Melanocyte of skin (primary cell): ENCODE results near the gene HGFAC. TPM values are rescaled to one million over a fixed set of nuclear protein-coding genes. Genes with fewer than 3 reads are reported as not detected.

Experiments used
- total RNA-seq, 2 donors: library from RNA; depleted of rRNA; stranded (reverse); fragments of >200 nt; gene quantifications; 2 replicates each; pipeline ENCODE4 v1.2.3, GENCODE V29; 2012

The HGFAC gene
- not detected for total RNA-seq

GRCh38 chr4:3441501-3442459, at the start of gene HGFAC:
Gene HGFAC (plus strand): TSS chr4:3441968. CDS start chr4:3442002, 34 bp downstream.

DNA sequence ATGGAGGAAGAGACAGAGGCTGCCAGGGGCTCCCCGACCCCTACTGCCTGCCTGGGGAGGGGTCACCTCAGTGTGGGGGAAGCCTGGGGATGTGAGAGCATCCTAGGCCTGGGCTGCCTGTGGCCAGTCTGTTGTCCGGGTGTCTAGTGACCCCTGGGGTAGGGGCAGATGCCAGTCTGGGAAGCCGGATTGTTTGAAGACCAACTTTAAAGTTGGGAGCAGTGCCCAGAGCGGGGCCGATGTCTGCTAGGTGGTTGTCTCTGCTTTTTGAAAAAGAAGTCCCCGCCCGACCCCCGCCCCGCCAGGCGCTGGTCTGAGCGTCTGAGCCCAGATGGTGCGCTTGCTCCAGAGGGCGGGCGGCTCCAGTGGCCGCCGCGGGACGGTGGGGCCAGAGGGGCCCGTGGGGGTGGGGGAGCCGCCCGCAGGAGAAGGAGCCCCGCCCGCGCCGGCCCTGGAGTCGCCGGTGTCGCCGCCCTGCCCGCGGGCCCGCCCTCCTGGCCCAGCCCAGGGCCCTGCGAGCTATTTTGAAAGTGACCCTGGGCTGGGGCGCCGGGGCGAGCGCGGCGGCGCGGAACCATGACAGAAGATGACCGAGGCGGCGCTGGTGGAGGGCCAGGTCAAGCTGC, 21.1 kb downstream of the HGFAC start, which contains the start of gene DOK7:
TSS of gene DOK7 (plus strand) at position 517 of the 626 bp plus-strand sequence. CDS start at position 587, 70 bp downstream.

Other genes with a start within 250 kb of the HGFAC start
- gene MSANTD1, start 192.8 kb upstream of the HGFAC start, total RNA-seq = 1 to 10 TPM in 1 of 2 donors, under 1 TPM in 1; 0.67 to 1.4 TPM
- 10 to 100 TPM; 47.1 to 52.3 TPM for gene RGS12, start 148.9 kb upstream of the HGFAC start, total RNA-seq
- not detected for gene DOK7, start 21.3 kb downstream of the HGFAC start, total RNA-seq
- gene LRPAP1, start 90.5 kb downstream of the HGFAC start, total RNA-seq = 10 to 100 TPM; 61.6 to 69.2 TPM